Mesenteric fat pad (tissue), 1 donor: ENCODE measurements around the gene COLGALT1. TPM values are rescaled to one million over a fixed set of nuclear protein-coding genes. Genes with fewer than 3 reads are reported as not detected.
"Not testable (repeated sequence)": the region's sequence is repeated elsewhere in the genome, so short reads cannot be mapped to it uniquely, and the experiment has no call there.

ENCODE experiments used
- DNase-seq: peaks from one replicate; pipeline ENCODE4 v3.0.0-alpha.2; 2020; ENCODE audit warnings: low spot score
- total RNA-seq: library from RNA; stranded (reverse); fragmentation: NEBNext Ultra II Directional; extraction: Animal tissue kit (Norgen Biotek cat#: 25700); gene quantifications from one replicate; pipeline ENCODE4 v1.2.1, GENCODE V29; 2021
- donor health status: DM: yes; HTN: yes; CAD: no.

The COLGALT1 gene
- total RNA-seq, 1 donor from 2014 or later = 117 TPM

DNA sequence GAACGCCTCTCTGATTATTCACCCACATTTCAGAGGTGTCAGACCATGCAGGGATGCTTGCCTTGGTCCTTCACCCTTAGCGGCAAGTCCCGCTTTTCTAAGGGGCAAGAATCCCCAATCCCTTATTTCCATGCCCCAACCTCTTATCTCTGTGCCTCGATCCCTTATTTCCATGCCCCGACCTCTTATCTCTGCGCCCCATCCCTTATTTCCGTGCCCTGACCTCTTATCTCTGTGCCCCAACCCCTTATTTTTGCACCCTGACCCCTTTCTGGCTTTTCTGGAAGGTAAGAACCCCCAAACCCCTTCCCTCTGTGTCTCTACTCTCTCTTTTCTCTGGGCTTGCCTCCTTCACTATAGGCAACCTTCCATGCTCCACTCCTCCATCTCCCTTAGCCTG is 38.8 kb downstream of the COLGALT1 start:
- DNase-seq = not testable (repeated sequence)

DNA sequence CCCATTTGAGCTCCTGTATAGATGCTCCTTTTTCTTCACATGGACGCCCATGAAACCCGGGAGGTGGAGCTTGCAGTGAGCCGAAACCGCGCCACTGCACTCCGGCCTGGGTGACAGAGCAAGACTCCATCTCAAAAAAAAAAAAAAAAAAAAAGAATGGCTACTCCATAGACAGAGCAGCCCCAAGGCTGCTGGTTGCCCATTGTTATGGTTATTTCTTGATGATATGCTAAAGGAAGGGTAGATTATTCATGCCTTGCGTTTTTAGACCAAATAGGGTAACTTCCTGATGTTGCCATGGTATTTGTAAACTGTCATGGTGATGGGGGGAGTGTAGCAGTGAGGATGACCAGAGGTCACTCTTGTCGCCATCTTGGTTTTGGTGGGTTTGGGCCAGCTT is 42.6 kb downstream of the COLGALT1 start:
- DNase-seq = not testable (repeated sequence)

DNA sequence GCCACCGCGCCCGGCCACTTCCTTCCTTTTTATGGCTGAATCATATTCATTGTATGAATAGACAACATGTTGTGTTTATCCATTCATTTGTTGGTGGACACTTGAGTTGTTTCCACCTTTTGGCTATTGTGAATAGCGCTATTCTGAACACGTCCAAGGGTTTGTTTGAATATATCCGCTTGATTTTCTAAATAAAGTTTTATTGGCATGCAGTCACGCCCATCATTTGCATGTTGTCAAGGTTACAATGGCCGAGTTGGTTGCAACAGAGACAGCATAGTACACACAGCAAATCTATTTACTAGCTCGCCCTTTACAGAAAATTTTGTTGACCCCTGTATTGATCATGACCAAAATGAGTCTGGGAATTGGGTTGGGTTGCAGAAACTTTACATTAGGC is 43.5 kb downstream of the COLGALT1 start:
- no peak for DNase-seq

DNA sequence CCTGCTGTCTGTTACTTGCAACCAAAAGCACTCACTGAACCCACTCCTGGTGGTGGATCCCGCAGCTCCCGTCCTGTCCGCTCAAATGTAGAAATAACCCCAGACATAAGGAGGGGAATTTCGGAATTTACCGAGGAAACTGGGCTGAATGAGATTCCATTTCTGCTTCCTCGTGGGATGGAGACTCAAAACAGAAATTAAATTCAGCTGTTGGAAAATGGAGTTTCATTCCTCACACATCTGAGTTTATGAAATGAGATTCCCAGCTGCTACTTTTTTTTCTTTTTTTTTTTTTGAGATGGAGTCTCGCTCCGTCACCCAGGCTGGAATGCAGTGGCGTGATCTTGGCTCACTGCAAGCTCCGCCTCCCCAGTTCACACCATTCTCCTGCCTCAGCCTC is 44.3 kb downstream of the COLGALT1 start:
- no peak for DNase-seq

DNA sequence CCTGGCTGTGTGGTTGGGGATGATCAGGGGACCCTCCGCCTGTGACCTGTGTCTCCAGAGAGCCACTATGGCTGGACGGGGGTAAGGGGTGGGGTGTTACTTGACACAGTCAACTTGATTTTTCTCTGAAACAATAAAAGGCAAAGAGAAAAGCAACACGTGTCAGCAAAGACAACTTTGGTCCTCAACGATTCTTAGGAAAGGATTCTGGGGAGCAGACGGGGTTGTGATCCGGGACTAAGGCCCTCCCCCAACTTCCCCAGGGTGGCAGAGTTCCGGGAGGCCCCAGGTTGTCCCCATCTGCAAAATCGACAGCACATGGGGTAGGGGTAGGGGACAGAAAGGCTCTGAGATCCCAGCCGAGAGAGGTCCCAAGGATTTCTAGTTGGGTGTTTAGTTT is 46.2 kb downstream of the COLGALT1 start:
- no peak for DNase-seq

DNA sequence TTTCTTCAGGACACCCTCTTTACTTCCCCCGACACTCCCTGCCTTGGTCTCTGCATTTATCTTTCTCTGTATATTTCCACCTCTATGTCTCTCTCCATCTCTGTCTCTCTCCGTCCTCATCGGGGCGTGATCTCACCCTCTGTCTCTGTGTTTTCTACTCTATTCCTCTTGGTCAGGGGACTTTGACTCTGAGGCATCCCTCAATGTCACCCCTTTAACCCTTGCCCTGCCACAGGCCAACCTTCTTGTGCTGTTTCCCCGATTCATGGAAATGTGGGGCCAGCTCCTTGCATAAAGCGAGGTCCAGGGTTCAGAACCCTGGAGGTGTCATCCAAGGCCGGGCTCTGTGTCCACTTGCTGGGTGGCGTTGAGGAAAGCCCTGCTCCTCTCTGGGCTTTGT is 46.8 kb downstream of the COLGALT1 start:
- no peak for DNase-seq

DNA sequence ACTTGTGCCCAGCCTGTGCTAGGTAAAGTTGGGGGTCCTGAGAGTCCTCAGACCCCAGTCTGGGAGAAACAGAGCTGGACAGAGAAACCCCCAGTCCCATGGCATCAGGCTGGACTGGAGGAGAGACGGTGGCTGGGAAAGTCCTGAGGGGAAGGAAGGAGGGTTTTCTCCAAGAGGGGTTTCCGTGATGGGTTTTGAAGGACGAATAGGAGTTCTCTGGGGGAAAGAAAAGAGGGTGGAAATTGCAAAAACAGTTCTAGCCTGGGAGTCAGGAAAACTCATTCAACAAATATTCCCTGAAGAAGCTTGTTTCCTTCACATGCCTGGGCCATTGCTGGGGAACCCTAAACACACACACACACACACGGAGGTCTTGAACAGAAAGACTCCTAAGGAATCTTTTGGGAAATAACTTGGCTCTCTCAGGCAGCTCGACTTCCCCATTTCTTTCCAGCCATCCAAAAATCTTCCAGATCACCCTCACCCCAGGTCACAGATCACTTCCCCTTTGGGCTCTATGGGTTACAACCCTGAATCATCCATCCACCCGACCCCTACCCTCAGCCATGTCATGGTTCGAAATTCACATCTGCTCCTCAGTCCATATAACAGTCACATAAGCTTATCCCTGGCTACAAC is 47.5 kb downstream of the COLGALT1 start:
- no peak for DNase-seq

DNA sequence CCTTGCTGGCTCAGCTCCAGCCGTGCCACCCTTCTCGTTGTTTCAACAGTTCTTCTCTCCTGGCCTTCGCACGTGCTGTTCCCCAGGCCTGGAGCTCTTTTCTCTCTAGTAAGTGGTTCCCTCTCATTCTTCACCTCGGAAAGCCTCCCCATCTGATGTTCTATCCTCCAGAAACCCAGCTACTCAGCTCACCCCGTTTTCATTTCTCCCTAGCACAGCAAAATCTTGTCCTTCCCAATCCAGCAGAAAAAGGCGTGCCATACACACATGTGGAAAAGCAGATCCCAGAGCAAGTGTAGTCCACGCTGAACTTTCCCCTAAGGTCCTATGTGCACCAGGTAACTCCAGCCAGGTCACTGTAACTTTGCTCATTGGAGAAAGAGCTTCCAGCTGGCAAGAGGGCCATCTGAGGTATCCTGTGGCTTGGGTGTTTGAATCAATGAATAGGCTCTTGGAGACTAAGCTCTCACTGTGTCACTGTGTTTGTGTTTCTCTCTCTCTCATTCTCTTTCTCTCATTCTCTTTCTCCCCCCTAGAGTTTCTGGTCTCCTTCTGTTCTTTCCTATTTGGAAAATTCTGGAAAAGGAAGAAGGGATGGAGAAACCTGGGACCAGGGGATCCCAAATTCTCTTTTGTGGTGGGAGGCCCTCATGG is 49.0 kb downstream of the COLGALT1 start:
- DNase-seq = no peak

DNA sequence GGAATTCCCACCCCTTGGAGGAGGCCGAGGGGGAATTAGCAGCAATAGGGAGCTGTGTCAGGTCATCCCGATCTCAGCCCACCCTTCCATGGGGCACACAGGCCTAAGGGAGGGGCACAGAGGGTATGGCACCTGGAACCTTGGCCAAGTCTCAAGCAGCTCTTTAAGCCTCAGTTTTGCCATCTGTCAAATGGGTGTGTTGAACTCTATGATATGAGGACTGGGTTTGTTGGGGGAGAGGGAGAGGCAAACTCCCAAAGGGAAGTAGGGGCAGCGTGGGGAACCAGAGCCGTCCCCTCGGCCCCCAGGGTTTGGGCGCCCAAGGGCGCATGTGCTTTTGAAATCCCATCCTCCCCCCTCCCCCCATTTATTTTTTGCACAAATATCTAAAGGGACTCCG is 49.7 kb downstream of the COLGALT1 start:
- no peak for DNase-seq

DNA sequence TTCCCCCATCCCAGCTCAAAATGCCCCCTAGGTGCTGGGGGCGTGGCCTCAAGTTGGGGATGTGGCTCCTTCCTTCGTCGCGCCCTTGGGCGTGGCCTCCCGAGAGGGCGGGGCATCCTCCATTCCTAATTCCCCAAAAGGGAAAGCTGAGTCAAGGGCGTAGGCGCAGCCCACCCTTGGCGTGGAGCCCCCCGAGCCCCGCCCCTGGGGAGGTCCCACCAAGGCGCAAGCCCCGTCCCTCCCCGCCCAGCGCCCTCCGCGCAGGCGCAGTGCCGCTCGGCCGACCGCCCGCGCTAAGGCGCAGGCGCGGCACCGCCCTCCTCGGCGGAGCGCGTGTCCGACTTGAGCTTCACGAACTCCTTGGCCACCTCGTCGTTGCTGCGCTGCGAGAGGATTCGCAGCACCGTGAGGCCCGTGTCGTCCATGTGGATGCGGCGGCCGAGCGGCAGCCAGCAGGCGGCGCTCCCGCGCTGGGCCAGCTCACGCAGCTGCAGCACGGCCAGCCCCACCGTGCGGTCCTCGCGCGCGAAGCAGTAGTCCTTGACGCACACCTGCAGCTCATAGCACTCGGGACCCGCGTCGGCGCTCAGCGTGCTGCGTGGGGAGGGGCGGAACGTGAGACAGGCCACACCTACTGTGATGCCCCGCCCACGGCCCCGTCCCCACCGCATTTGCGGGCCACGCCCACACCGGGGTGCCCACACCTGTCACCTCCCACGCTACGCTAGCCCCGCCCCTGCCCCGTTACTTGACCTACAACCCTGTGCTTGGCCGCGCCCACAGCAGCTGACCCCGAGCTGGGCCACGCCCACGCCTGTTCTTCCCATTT is 50.5 kb downstream of the COLGALT1 start:
- DNase-seq = peak; percentile 91

DNA sequence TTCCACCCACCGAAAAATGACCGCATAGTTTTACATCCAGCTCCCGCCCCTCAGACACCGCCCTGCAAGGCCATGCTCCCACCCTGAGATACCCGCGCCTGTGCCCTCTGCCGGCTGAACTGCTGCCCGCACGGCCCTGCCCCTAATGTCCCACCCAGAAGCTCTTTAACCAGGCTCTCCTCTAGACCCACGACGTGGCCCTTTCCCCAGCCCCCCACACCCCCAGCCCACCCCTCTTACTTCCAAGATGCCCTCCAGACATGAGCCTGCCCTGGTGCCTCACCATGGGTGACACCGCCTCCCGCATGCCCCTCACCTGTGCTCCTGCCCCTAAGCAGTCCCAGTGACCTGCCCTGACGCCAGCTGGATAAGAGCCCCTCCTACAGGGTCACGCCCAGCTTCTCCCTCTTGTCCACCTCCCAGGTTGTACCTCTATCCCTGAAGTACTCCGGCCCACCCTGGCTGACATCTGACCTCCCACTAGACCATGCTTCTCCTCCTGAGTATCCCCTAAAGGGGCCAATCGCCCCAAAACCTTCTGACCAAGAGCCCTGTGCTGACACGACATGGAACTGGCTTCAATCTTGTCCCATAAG is 51.2 kb downstream of the COLGALT1 start:
- DNase-seq = no peak

DNA sequence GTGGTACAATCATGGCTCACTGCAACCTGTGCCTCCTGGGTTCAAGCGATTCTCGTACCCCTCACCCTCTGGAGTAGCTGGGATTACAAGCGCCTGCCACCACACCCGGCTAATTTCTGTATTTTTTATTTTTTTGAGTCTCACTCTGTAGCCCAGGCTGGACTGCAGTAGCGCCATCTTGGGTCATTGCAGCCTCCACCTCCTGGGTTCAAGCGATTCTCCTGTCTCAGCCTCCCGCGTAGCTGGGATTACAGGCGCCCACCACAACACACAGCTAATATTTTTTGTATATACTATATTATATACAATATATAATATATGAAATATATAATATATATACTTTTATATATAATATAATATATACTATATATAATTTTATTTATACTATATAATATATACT is 52.5 kb downstream of the COLGALT1 start:
- DNase-seq = no peak

DNA sequence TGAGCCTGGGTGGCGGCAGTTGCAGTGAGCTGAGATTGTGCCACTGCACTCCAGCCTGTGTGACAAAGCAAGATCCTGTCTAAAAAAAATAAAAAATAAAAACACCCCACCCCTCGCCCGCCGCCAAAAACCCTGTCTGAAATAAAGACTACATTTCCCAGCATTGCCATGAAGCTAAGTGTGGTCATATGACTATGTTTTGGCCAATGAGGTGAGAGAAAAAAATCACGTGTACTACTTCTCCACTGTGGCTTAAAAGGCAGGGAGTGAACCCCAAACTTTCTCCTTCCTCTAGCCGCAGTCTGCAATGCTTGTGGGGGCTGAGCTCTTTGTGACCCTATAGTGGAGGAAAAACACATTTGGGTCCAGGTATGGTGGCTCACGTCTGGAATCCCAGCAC is 54.9 kb downstream of the COLGALT1 start:
- DNase-seq = no peak

DNA sequence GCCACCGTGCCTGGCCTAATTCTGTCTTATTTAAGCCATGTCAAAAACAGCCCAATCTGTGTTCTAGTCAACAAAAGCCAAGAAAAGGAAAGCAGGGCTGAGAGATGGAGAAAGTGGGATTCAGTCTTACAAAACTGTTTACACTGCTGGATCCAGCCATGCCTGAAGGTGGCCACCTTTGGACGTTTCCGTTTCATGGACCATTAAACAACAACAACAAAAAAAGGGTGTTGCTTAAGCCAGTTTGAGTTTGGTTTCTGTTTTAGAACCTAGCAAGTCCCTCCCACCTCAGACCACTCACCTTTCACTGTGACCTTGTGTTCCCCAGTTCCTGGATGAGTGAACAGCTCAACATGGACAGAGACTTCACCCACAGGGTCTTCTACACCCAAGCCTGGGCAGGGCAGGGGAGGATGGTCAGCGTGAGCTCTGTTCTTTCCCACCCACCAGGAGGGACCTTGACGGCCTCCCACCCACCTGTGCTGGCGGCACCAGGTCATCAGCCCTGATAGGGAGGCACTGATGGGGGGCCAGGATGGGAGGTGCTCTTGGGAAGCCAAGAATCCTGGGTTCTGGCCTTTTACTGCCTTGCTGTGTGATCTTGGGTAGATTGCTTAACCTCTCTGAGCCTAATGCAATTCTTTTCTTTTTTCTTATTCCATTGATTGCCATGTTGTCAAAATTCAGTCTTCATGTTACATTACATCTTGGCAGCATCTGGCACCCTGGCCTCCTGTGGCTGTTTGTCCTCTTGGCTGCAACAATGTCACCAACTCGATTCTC is 56.2 kb downstream of the COLGALT1 start:
- DNase-seq = no peak

DNA sequence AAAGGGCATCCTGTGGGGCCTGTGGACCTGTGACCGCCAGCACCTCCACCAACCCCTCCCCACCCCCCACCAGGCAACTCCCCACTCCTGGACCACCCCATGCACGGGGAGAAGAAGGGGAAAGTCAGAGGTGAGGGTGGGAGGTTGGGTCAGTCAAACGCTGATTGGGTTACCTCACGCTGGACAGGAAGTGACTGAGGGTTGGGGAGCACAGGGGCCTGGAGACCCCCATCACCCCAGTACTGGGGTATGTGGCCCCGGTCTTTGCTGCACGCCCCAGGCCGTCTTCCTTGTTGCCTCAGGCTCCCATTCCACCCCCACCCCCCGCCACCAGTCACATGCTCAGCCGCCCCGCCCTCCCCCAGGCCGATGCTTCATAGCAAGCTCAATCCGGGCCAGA is 59.0 kb downstream of the COLGALT1 start:
- DNase-seq = no peak

DNA sequence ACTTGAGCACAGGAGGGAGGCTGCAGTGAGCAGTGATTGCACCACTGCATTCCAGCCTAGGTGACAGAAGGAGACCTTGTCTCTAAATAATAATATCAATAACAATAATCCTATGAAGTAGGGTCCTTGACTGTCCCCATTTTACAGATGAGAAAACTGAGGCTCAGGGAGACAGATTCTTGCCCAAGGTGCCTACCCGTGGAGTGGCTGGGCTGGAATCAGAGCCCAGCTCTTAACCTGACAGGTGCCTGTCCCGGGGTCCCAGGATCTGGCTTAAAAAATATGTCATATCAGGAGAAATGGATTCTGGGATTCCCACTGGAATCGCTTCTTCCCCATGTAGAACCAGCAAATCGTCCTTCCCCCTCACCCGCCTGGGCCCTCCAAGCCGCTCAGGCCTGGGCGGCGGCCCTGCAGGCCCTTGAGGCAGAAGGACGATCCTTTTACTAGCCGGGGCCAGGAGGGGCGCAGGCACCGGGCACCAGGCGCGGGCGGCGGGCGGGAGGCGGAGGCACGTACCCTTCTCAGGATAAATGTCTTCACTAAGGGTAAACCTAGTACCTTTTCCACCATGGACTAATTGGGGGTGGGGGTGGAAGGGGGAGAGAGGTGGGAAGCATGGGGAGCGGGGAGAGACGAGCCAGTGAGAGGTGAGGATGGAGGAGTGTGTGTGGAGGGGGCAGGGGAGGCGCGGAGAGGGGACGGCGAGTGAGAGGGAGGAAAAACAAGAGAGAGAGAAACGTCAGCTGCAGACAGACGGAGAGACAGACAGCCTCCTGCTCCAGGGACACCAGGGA is 60.6 kb downstream of the COLGALT1 start:
- DNase-seq = no peak

DNA sequence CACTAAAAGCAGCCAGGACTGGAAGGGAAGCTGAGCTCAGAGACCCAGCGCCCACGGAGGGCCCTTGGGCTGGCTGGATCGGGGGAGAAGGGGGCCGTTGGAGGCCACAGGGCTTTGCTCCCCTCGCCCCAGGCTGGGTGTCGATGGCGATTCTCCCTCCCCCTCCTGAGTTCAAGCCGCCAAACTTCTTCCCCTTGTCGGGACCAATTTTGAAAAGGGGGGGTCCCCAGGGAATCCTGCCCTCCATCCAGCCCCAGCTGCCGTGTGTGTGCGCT is 61.2 kb downstream of the COLGALT1 start:
- DNase-seq = no peak

DNA sequence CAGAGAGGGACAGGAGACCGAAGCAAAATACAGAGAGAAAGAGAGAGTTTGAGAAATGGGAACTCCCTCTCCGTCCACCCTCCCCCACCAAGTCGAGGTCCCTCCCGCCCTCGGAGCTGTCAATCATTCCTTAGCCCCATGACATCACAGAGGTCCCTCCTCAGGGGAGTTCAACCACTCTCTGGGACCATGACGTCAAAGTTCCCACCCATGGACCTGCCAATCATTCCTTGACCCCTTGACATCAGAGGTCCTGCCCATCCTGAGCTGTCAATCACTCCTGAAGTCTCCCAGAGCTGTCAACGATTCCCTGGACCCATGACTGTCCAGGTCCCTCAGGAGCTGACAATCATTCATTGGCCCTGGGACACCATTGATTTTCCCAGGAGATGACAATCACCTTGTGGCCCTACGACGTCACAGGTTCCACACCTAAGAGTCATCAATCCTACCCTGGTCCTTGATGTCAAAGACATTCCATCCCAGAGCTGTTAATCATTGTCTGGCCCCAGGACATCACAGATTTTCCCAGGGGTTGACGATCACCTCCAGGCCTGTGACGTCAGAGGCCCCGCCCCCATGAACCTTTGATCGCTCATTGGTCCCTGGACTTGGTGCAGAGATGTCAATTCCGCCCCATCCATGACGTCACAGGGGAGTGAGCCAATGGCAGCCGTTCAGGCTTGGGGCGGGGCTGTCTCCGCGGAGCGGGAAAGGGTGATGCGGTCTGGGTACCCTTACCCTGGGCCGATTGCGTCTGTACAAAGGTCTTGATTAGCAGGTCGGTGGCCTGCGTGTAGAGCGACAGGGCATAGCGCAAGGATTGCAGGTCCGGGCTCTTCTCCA is 61.7 kb downstream of the COLGALT1 start:
- no peak for DNase-seq

DNA sequence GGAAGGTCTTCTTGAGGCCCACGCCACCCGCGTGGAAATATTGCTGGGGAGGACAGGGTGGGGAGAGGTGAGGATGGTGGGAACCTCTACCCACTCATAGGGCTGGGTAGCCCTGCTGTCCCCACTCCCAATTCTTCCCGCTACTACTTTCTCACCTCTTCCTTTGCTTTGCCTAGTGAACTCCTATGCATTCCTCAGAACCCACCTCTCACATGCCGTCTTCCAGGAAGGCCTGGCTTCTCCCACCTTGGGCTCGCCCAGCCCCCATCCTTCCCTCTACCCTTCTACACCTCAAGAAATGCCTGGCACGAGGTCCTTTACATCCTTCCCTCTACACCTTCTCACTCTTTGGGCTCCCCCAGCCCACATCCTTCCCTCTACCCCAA is 62.4 kb downstream of the COLGALT1 start:
- no peak for DNase-seq
